H4 (cell line): ENCODE data around the gene JMJD4. TPM values are rescaled to one million over a fixed set of nuclear protein-coding genes. Genes with fewer than 3 reads are reported as not detected.
"Not testable (repeated sequence)": the region's sequence is repeated elsewhere in the genome, so short reads cannot be mapped to it uniquely, and the experiment has no call there.

Source experiments
- DNase-seq: peaks from one replicate; pipeline ENCODE4 v3.0.0-alpha.2; 2015; ENCODE audit warnings: low spot score
- total RNA-seq: library from RNA; depleted of rRNA; stranded (reverse); fragments of >200 nt; shearing (Covaris generic); gene quantifications from 2 replicates; pipeline ENCODE4 v1.2.3, GENCODE V29; 2014

JMJD4 gene
- total RNA-seq, 1 experiment from 2014 or later = 19.7 TPM

DNA sequence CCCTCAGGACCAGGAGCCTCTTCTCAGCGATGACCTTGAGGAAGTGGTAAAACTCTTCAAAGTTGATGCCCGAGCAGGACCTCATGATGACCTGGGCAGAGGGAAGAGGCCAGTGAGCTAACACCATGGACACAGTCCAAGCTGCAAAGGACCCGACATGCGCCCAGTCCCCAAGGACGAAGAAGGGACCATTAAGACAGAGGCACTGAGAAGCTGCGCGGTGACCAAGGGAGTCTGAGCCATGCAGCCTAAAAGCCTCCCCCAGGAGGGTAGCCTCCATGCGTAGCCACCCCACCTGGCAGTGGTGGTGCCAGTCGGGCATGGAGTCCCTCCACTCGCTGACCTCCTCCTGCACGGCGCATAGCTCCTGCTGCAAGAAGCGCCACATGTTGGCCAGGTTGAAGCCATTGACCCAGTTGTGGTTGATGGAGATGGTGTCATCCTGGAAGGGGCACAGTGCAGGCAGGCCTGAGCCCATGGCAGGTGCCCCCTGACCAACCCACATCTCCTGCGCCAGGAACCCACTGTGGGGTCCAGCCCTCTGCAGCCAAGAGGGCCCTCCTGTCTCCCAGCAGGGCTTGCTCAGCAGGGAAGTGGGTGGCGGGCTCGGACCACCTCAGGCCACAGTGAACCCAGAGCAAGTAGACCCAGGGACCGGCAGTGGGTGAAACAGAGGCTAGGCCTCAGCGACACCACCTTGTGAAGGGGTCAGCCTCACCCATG lies 2.4 kb downstream of the JMJD4 start:
- no peak for DNase-seq

DNA sequence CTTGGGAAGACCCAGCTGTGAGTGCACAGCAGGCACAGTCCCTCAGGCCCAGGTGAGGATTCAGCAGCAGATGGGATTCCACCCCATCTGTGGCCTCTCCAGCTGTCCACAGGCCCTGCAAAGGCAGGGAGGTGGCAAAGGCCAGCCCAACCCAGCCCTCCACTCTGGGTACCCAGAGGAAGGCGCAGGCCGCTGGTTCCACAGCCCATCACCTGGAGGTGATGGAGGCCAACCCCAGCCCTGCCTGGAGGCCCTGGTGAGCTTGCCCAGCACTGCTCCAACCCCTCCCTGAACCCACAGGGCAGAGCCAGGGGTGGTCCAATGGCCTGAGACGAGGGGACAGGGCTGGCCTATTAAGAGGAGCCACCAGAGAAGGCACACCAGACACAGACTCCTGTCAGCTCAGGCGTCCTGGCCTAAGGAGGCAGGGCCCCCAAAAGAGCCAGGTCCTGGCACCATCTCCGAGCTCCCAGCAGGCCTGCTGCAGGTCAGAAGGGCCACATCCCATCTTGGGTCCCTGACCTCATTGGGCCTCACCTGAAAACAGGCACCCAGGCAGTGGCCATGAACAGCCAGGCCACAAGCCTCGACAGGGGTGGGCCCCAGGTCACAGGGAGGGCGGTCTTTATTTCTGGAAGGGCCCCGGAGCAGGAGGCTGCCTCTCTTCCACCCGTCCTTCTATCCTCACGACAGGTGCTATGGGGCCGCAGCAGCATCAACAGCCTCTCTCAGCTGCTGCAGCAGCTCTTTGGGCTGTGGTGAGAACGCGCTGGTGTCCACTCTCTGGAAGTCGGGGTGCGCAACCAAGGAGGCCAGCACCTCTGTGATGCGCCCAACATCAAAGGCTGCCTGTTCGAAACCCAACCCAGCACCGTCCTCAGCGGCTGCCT lies 3.2 kb downstream of the JMJD4 start:
- DNase-seq = no peak

- DNase-seq = no peak
Observed at GRCh38 chr1:227731241-227731677, 3.8 kb downstream of the JMJD4 start.

DNA sequence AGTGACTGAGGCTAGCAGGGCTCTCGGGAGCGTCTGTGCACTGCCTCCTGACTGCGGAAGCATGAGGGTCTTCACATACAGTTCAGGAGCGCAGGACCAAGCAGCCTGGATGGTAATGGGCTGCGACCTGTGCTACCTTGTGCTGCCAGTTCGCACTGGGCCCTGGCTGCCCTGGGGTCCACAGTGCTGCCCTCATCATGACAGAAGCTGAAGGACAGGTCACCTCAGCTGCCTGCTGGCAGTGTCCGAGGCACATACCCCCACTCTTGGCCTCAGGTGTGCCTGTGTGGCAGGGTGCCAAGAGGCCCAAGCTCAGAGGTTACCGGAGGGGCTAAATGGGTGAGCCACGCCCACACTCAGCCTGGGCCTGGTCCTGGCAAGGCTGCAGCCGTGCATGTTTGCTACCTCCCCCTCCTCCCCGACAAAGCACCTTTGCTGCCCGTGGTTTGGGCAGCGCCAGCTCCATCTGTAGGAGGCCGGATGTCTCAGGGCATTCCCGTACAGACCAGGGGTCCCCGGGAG lies 4.4 kb downstream of the JMJD4 start:
- DNase-seq = no peak

GRCh38 chr1:227729881-227730629 lies 5.0 kb downstream of the JMJD4 start:
- DNase-seq = no peak

GRCh38 chr1:227729144-227729880 lies 5.8 kb downstream of the JMJD4 start:
- DNase-seq = no peak

DNA sequence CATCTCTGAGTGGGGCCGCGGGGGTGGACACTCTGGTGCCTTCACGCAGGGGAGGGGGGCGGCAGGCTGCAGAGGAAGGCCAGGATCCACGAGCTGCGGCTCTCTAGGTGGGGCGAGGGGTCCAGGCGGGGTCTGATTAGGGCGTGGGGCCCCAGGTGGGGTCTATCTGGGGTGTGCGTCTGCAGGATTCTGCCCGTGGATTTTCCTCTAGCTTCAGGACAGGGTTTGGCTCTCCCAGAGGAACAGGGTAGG lies 6.3 kb downstream of the JMJD4 start:
- DNase-seq = no peak

GRCh38 chr1:227728059-227728891 lies 6.8 kb downstream of the JMJD4 start:
- peak; percentile 68 for DNase-seq

GRCh38 chr1:227726924-227727599 lies 8.0 kb downstream of the JMJD4 start:
- no peak for DNase-seq

DNA sequence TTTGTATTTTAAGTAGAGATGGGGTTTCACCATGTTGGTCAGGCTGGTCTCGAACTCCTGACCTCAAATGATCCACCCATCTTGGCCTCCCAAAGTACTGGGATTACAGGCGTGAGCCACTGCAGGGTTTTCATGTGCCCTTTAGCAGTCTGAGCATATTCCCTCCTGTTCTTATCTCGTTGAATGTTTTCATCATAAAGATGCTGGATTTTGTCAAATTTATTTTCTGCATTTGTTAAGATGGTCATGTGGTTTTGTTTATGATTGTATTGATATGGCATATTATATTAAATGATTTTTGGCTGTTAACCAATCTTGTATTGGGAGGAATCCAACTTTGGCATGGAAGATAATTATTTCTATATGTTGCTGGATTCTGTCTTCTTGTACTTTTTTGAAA lies 8.8 kb downstream of the JMJD4 start:
- no peak for DNase-seq

- DNase-seq = no peak
Observed at GRCh38 chr1:227725046-227725445, 10.1 kb downstream of the JMJD4 start.

- no peak for DNase-seq
Observed at GRCh38 chr1:227723474-227723873, 11.6 kb downstream of the JMJD4 start.

DNA sequence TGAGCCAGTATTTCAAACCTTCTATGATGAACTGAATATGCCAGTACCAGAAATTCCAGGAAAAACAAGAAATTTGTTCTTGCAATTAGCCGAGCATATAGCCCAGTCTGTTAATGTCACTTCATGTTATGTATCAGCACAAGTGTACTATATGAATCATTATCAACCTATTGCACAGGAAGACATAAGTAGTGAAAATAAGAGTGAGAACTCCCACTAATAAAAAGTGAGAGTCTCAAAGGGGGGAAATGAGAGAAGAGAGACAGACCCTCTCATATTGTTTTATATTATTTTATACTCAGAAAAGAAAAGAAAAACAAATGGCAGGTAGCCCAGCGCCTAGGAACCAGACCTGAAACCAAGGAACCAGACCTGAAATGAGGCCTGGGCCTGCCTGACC lies 16.2 kb downstream of the JMJD4 start:
- no peak for DNase-seq

DNA sequence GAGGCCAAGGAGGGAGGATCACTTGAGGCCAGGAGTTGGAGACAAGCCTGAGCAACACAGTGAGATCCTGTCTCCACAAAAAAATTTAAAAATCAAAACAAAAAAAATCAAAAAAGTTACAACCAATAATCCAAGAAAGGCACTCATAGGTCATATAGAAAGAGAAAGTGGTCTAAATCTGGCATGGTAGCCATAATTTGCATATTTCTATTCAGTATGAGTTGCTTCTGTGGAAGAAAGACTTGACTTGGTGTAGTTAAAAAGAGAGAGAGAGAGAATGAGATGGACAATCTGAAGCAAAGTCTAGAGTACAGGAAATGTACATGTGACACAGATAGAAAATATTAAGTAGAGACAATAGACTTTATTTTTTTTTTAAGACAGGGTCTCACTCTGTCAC lies 22.5 kb downstream of the JMJD4 start:
- no peak for DNase-seq

GRCh38 chr1:227710474-227710873 lies 24.6 kb downstream of the JMJD4 start:
- not testable (repeated sequence) for DNase-seq

DNA sequence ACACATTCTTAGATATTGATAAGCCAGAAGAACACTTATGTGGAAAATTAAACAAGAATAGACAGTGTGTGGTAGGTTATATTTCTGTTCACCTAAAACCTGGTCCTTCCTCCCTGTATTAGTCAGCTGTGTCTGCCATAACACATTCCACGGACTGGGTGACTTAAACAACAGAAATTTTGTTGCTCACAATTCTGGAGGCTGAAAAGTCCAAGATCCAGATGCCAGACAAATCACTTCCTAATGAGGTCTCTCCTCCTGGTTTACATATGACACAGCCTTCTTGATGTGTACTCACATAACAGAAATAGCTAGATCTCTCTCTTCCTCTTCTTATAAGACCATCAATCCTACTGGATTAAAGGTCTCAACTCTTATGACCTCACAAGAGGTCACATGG lies 25.7 kb downstream of the JMJD4 start:
- no peak for DNase-seq

- DNase-seq = no peak
Observed at GRCh38 chr1:227707846-227708245, 27.3 kb downstream of the JMJD4 start.

DNA sequence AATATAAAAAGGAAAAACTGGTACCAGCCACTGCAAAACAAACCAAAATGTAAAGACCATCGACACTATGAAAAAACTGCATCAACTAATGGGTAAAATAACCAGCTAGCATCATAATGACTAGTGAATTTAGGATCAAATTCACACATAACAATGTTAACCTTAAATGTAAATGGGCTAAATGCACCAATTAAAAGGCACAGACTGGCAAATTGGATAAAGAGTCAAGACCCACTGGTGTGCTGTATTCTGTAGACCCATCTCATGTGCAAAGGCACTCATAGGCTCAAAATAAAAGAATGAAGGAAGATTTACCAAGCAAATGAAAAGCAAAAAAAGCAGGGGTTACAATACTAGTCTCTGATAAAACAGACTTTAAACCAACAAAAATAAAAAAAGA lies 33.5 kb downstream of the JMJD4 start:
- DNase-seq = not testable (repeated sequence)

DNA sequence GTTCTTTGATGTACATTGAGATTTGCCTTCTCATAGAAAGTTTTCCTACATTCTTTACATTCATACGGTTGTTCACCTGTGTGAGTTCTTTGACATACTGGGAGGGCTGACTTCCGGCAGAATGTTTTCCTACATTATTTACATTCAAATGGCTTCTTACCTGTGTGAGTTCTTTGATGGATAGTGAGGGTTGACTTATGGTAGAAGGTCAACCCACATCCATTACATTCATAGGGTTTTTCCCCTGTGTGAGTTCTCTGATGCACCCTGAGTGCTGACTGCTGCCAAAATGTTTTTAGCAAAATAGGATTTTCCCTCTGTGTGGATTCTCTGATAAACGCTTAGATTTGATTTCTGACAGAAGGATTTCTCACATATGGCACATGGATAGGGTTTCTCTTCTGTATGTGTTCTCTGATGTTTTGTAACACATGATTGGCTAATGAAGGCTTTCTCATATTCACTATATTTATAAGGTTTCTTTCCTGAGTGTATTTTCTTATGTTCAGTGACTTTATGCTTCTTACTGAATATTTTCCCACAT lies 37.7 kb downstream of the JMJD4 start:
- no peak for DNase-seq

GRCh38 chr1:227685807-227686206 lies 49.3 kb downstream of the JMJD4 start:
- DNase-seq = no peak
